ENCODE data around the gene GPR17.

The GPR17 gene

GRCh38 chr2:127681288-127681804 lies 35.4 kb downstream of the GPR17 start:
- Histone ChIP-seq H3K27ac (ENCODE audit: low read length) (no peak overlapping the region), H3K4me3 (ENCODE audit: low read depth in 1 of 2, low read length in 2 of 2) (peak overlapping the region in 1 of 2 donors; percentile 48), H3K4me1 (ENCODE audit: control insufficient read depth in 1 of 2, insufficient read depth in 2 of 2, low read length in 2 of 2) (peaks cover 0 to 32% of the 10 kb centered on the region in 2 donors), H3K27me3 (ENCODE audit: low read depth, low read length) (no peaks in the 10 kb centered on the region), H3K9me3 (ENCODE audit: control insufficient read depth in 1 of 2, low read length in 2 of 2) (no peaks in the 10 kb centered on the region), H3K36me3 (ENCODE audit: control insufficient read depth in 1 of 2, insufficient read depth in 2 of 2, low read length in 2 of 2) (no peaks in the 10 kb centered on the region)

- no peak overlapping the region for H3K27ac ChIP-seq (ENCODE audit: low read length)
- no peak overlapping the region for H3K4me3 ChIP-seq (ENCODE audit: low read depth in 1 of 2, low read length in 2 of 2)
- no peaks in the 10 kb centered on the region for H3K9me3 ChIP-seq (ENCODE audit: control insufficient read depth in 1 of 2, low read length in 2 of 2)
- H3K4me1 ChIP-seq (ENCODE audit: control insufficient read depth in 1 of 2, insufficient read depth in 2 of 2, low read length in 2 of 2) = peaks cover 0 to 23% of the 10 kb centered on the region in 2 donors
- no peaks in the 10 kb centered on the region for H3K36me3 ChIP-seq (ENCODE audit: control insufficient read depth in 1 of 2, insufficient read depth in 2 of 2, low read length in 2 of 2)
- H3K27me3 ChIP-seq (ENCODE audit: low read depth, low read length) = no peaks in the 10 kb centered on the region
Observed at GRCh38 chr2:127681976-127682857, 36.3 kb downstream of the GPR17 start.

- H3K36me3 ChIP-seq (ENCODE audit: control insufficient read depth in 1 of 2, insufficient read depth in 2 of 2, low read length in 2 of 2) = no peaks in the 10 kb centered on the region
- no peak overlapping the region for H3K4me3 ChIP-seq (ENCODE audit: low read depth in 1 of 2, low read length in 2 of 2)
- no peak overlapping the region for H3K27ac ChIP-seq (ENCODE audit: low read length)
- H3K4me1 ChIP-seq (ENCODE audit: control insufficient read depth in 1 of 2, insufficient read depth in 2 of 2, low read length in 2 of 2) = peaks cover 0 to 22% of the 10 kb centered on the region in 2 donors
- no peaks in the 10 kb centered on the region for H3K9me3 ChIP-seq (ENCODE audit: control insufficient read depth in 1 of 2, low read length in 2 of 2)
- no peaks in the 10 kb centered on the region for H3K27me3 ChIP-seq (ENCODE audit: low read depth, low read length)
Observed at GRCh38 chr2:127683056-127683455, 37.1 kb downstream of the GPR17 start.

GRCh38 chr2:127683757-127684156 lies 37.8 kb downstream of the GPR17 start:
- Histone ChIP-seq H3K27ac (ENCODE audit: low read length) (no peak overlapping the region), H3K4me3 (ENCODE audit: low read depth in 1 of 2, low read length in 2 of 2) (no peak overlapping the region), H3K27me3 (ENCODE audit: low read depth, low read length) (no peaks in the 10 kb centered on the region), H3K4me1 (ENCODE audit: control insufficient read depth in 1 of 2, insufficient read depth in 2 of 2, low read length in 2 of 2) (peaks cover 0 to 22% of the 10 kb centered on the region in 2 donors), H3K9me3 (ENCODE audit: control insufficient read depth in 1 of 2, low read length in 2 of 2) (no peaks in the 10 kb centered on the region), H3K36me3 (ENCODE audit: control insufficient read depth in 1 of 2, insufficient read depth in 2 of 2, low read length in 2 of 2) (no peaks in the 10 kb centered on the region)

GRCh38 chr2:127685410-127686080 lies 39.6 kb downstream of the GPR17 start:
- no peak overlapping the region for H3K4me3 ChIP-seq (ENCODE audit: low read depth in 1 of 2, low read length in 2 of 2)
- no peaks in the 10 kb centered on the region for H3K9me3 ChIP-seq (ENCODE audit: control insufficient read depth in 1 of 2, low read length in 2 of 2)
- H3K27ac ChIP-seq (ENCODE audit: low read length) = no peak overlapping the region
- H3K36me3 ChIP-seq (ENCODE audit: control insufficient read depth in 1 of 2, insufficient read depth in 2 of 2, low read length in 2 of 2) = no peaks in the 10 kb centered on the region
- no peaks in the 10 kb centered on the region for H3K27me3 ChIP-seq (ENCODE audit: low read depth, low read length)
- H3K4me1 ChIP-seq (ENCODE audit: control insufficient read depth in 1 of 2, insufficient read depth in 2 of 2, low read length in 2 of 2) = peaks cover 0 to 22% of the 10 kb centered on the region in 2 donors

- H3K4me1 ChIP-seq (ENCODE audit: control insufficient read depth in 1 of 2, insufficient read depth in 2 of 2, low read length in 2 of 2) = no peaks in the 10 kb centered on the region
- no peak overlapping the region for H3K27ac ChIP-seq (ENCODE audit: low read length)
- no peaks in the 10 kb centered on the region for H3K27me3 ChIP-seq (ENCODE audit: low read depth, low read length)
- no peak overlapping the region for H3K4me3 ChIP-seq (ENCODE audit: low read depth in 1 of 2, low read length in 2 of 2)
- no peaks in the 10 kb centered on the region for H3K9me3 ChIP-seq (ENCODE audit: control insufficient read depth in 1 of 2, low read length in 2 of 2)
- H3K36me3 ChIP-seq (ENCODE audit: control insufficient read depth in 1 of 2, insufficient read depth in 2 of 2, low read length in 2 of 2) = no peaks in the 10 kb centered on the region
Observed at GRCh38 chr2:127688405-127688804, 42.5 kb downstream of the GPR17 start.

- no peak overlapping the region for H3K4me3 ChIP-seq (ENCODE audit: low read depth in 1 of 2, low read length in 2 of 2)
- H3K27me3 ChIP-seq (ENCODE audit: low read depth, low read length) = no peaks in the 10 kb centered on the region
- no peak overlapping the region for H3K27ac ChIP-seq (ENCODE audit: low read length)
- H3K9me3 ChIP-seq (ENCODE audit: control insufficient read depth in 1 of 2, low read length in 2 of 2) = no peaks in the 10 kb centered on the region
- H3K36me3 ChIP-seq (ENCODE audit: control insufficient read depth in 1 of 2, insufficient read depth in 2 of 2, low read length in 2 of 2) = no peaks in the 10 kb centered on the region
- H3K4me1 ChIP-seq (ENCODE audit: control insufficient read depth in 1 of 2, insufficient read depth in 2 of 2, low read length in 2 of 2) = peaks cover 0 to 8% of the 10 kb centered on the region in 2 donors
Observed at GRCh38 chr2:127690696-127691095, 44.7 kb downstream of the GPR17 start.

GRCh38 chr2:127694986-127695385 lies 49.0 kb downstream of the GPR17 start:
- H3K27ac ChIP-seq (ENCODE audit: low read length) = no peak overlapping the region
- no peaks in the 10 kb centered on the region for H3K9me3 ChIP-seq (ENCODE audit: control insufficient read depth in 1 of 2, low read length in 2 of 2)
- no peaks in the 10 kb centered on the region for H3K27me3 ChIP-seq (ENCODE audit: low read depth, low read length)
- H3K4me1 ChIP-seq (ENCODE audit: control insufficient read depth in 1 of 2, insufficient read depth in 2 of 2, low read length in 2 of 2) = peaks cover 0 to 8% of the 10 kb centered on the region in 2 donors
- no peaks in the 10 kb centered on the region for H3K36me3 ChIP-seq (ENCODE audit: control insufficient read depth in 1 of 2, insufficient read depth in 2 of 2, low read length in 2 of 2)
- peak overlapping the region in 1 of 2 donors; percentile 57 for H3K4me3 ChIP-seq (ENCODE audit: low read depth in 1 of 2, low read length in 2 of 2)

GRCh38 chr2:127695491-127696472 lies 49.8 kb downstream of the GPR17 start:
- Histone ChIP-seq H3K36me3 (ENCODE audit: control insufficient read depth in 1 of 2, insufficient read depth in 2 of 2, low read length in 2 of 2) (no peaks in the 10 kb centered on the region), H3K27ac (ENCODE audit: low read length) (no peak overlapping the region), H3K4me3 (ENCODE audit: low read depth in 1 of 2, low read length in 2 of 2) (peak overlapping the region in 1 of 2 donors; percentile 57), H3K27me3 (ENCODE audit: low read depth, low read length) (no peaks in the 10 kb centered on the region), H3K4me1 (ENCODE audit: control insufficient read depth in 1 of 2, insufficient read depth in 2 of 2, low read length in 2 of 2) (peaks cover 5 to 13% of the 10 kb centered on the region in 2 donors), H3K9me3 (ENCODE audit: control insufficient read depth in 1 of 2, low read length in 2 of 2) (no peaks in the 10 kb centered on the region)

- H3K27ac ChIP-seq (ENCODE audit: low read length) = no peak overlapping the region
- H3K9me3 ChIP-seq (ENCODE audit: control insufficient read depth in 1 of 2, low read length in 2 of 2) = no peaks in the 10 kb centered on the region
- H3K36me3 ChIP-seq (ENCODE audit: control insufficient read depth in 1 of 2, insufficient read depth in 2 of 2, low read length in 2 of 2) = no peaks in the 10 kb centered on the region
- H3K27me3 ChIP-seq (ENCODE audit: low read depth, low read length) = no peaks in the 10 kb centered on the region
- no peak overlapping the region for H3K4me3 ChIP-seq (ENCODE audit: low read depth in 1 of 2, low read length in 2 of 2)
- H3K4me1 ChIP-seq (ENCODE audit: control insufficient read depth in 1 of 2, insufficient read depth in 2 of 2, low read length in 2 of 2) = peaks cover 7 to 17% of the 10 kb centered on the region in 2 donors
Observed at GRCh38 chr2:127697482-127698180, 51.7 kb downstream of the GPR17 start.
